ENCODE results near the gene ICAM5. TPM values are rescaled to one million over a fixed set of nuclear protein-coding genes. Genes with fewer than 3 reads are reported as not detected.

Gene ICAM5
- total RNA-seq, 1 experiment from 2014 or later: 1.6 TPM

DNA sequence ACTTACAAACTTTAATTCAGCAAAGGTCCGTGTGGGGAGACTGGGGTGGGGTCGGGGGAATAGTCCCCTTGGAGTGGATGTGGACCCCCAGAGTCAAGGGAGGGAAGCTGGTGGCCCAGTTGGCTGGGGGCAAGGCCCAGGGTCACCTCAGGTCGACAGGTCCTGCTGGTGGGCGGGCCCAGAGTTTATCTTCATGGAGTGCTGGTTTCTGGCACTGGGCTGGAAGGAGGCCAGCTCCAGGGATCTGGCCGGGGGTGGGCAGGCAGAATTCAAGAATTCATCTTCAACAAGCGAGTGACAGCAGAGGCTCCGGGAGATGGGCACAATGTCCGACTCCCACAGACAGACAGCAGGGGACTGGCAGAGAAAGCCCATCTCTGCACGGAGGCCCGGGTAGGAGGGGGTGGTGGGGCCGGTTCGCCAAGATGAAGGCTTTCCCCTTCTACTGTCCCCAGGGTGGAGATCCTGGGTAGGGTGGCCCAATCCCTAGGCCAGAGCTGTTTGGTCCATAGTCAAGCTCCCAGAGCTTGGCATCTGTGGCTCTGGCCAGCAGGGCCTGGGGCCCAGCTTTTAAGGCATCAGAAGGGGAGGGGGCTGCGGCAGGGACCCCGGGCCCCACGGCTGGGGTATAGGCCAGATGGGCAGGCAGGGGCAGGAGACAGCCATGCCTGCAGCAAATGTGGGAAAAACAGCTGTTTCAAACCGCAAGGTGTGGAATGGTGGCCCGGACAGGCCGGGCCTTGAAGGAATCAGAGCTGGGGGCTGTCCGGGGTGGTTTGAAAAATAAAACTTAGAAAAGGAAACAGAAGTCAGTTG, 26.7 kb downstream of the ICAM5 start:
- no peaks in the 10 kb centered on the region for H3K4me1 ChIP-seq (ENCODE audit: insufficient read depth, low read length)
- H3K23me2 ChIP-seq (ENCODE audit: insufficient read length, low read depth, low read length, poor library complexity, severe bottlenecking): peaks cover 3% of the 10 kb centered on the region
- no peak overlapping the region for H3T11ph ChIP-seq (ENCODE audit: low read length)
- peak overlapping the region; percentile 77 to 92 (median 90); a peak in 5 of 7 replicates for H3K27ac Mint-ChIP-seq
- H2AK5ac ChIP-seq (ENCODE audit: insufficient read length, low read length): no peak overlapping the region
- no peak for DNase-seq
- peaks cover 2% of the 10 kb centered on the region for H3K27me3 Mint-ChIP-seq (ENCODE audit: low read depth)
- no peak overlapping the region for H4K5ac ChIP-seq (ENCODE audit: insufficient read length, low read depth, low read length)
- no peak overlapping the region for H4K91ac ChIP-seq (ENCODE audit: insufficient read length, low read depth, low read length)
- peak overlapping the region; percentile 87 to 93 for H3K4me3 Mint-ChIP-seq
- H3K9me3 Mint-ChIP-seq: no peaks in the 10 kb centered on the region
- no peak overlapping the region for H2BK15ac ChIP-seq (ENCODE audit: low read depth, low read length)
- no peaks in the 10 kb centered on the region for H3K79me2 ChIP-seq (ENCODE audit: insufficient read depth, low read length)
- H4K20me1 ChIP-seq (ENCODE audit: control insufficient read depth, insufficient read depth, insufficient read length): no peaks in the 10 kb centered on the region
- H3K9me3 ChIP-seq (ENCODE audit: control insufficient read depth, low read depth, low read length): no peaks in the 10 kb centered on the region
- H3K9ac ChIP-seq (ENCODE audit: extremely low read depth, insufficient read length, low read length): no peak overlapping the region
- H3K4me2 ChIP-seq (ENCODE audit: insufficient read depth, insufficient read length, low read length): peak overlapping the region; percentile 0
- H3K23ac ChIP-seq (ENCODE audit: insufficient read length, low read depth, low read length): no peak overlapping the region
- no peak overlapping the region for H2BK20ac ChIP-seq (ENCODE audit: low read depth, low read length, poor library complexity, severe bottlenecking)
- no peak overlapping the region for H3K4ac ChIP-seq (ENCODE audit: low read depth, low read length)
- no peak overlapping the region for H3K18ac ChIP-seq (ENCODE audit: insufficient read length, low read depth, low read length)
- H3K27ac ChIP-seq (ENCODE audit: insufficient read length, low read depth, low read length): no peak overlapping the region
- H2AFZ ChIP-seq (ENCODE audit: low read length): no peak overlapping the region
- H3K27me3 ChIP-seq (ENCODE audit: insufficient read depth, low read length): no peaks in the 10 kb centered on the region
- no peaks in the 10 kb centered on the region for H3K79me1 ChIP-seq (ENCODE audit: insufficient read depth, low read depth, low read length, poor library complexity, severe bottlenecking)
- H2BK12ac ChIP-seq (ENCODE audit: insufficient read length, low read depth, low read length): no peak overlapping the region
- TF ChIP-seq, protein P1, sequence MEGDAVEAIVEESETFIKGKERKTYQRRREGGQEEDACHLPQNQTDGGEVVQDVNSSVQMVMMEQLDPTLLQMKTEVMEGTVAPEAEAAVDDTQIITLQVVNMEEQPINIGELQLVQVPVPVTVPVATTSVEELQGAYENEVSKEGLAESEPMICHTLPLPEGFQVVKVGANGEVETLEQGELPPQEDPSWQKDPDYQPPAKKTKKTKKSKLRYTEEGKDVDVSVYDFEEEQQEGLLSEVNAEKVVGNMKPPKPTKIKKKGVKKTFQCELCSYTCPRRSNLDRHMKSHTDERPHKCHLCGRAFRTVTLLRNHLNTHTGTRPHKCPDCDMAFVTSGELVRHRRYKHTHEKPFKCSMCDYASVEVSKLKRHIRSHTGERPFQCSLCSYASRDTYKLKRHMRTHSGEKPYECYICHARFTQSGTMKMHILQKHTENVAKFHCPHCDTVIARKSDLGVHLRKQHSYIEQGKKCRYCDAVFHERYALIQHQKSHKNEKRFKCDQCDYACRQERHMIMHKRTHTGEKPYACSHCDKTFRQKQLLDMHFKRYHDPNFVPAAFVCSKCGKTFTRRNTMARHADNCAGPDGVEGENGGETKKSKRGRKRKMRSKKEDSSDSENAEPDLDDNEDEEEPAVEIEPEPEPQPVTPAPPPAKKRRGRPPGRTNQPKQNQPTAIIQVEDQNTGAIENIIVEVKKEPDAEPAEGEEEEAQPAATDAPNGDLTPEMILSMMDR (conservative IDR thresholded peaks at IDR 0.05): no peak
- peaks cover 11 to 14% of the 10 kb centered on the region in 2 experiments for H3K4me1 Mint-ChIP-seq
- H2BK5ac ChIP-seq (ENCODE audit: insufficient read length, low read length): no peak overlapping the region
- WGBS (ENCODE audit: extremely low coverage, insufficient read length, low lambda C conversion rate): no CpG with 5 or more reads among the region's 19 CpGs
- H3K36me3 Mint-ChIP-seq (ENCODE audit: insufficient read depth in 1 of 3, low read depth in 3 of 3): peaks cover 13 to 46% (median 26%) of the 10 kb centered on the region in 3 experiments
- no peak overlapping the region for H3K56ac ChIP-seq (ENCODE audit: insufficient read length, low read depth, low read length)
- H2BK120ac ChIP-seq (ENCODE audit: low read depth, low read length, poor library complexity, severe bottlenecking): no peak overlapping the region
- no peak overlapping the region for H4K8ac ChIP-seq (replicated peaks; ENCODE audit: insufficient read length, low read depth, low read length)
- H3K14ac ChIP-seq (ENCODE audit: insufficient read depth, low read length): no peak overlapping the region
